ENCODE results near the gene AZIN2. TPM values are rescaled to one million over a fixed set of nuclear protein-coding genes. Genes with fewer than 3 reads are reported as not detected.
"Not testable (repeated sequence)": the region's sequence is repeated elsewhere in the genome, so short reads cannot be mapped to it uniquely, and the experiment has no call there.

AZIN2 gene
- total and polyA plus RNA-seq, 12 donors: 2.3 to 18.9 (median 10.7) TPM

DNA sequence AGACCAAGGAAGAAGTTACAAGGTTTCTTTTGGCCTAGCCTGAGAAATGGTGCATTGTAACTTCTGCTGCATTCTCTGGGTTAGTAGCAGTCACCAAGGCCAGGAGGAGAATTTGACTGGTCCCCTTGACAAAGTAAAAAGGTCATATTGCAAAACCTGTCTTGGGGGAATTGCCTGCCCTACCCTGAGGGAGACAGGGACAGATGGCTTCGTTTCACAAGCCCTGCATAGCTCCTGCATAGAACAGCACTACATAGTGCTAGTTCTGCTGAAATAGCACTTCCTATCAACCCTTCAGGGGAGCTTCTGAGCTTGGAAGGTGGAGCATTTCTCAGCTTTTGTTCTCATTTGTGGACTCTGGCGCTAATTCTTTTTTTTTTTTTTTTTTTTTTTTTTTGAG lies 23.9 kb upstream of the AZIN2 start:
- intact Hi-C loops (cut with DNase I): loop anchor here in 1 of 2 donors (5.0 kb wide), 1 partner anchor 125 kb away; no protein-coding TSS in a partner anchor
- peaks cover 0 to 5% of the 10 kb centered on the region in 2 donors for H3K4me1 ChIP-seq (replicated peaks in 1 of 2)
- WGBS, 4 donors: 75 to 93% (median 89%) methylated on average over 2 of the region's 2 CpGs
- no peaks in the 10 kb centered on the region for H3K27me3 ChIP-seq
- DNase-seq: no peak
- H3K9me3 ChIP-seq (replicated peaks in 1 of 3): no peaks in the 10 kb centered on the region
- H3K27ac ChIP-seq: no peak overlapping the region
- no peak overlapping the region for H3K4me3 ChIP-seq
- H3K36me3 ChIP-seq (replicated peaks in 1 of 2): no peaks in the 10 kb centered on the region
- no peak for TF ChIP-seq POLR2A (IDR thresholded peaks at IDR 0.05)

DNA sequence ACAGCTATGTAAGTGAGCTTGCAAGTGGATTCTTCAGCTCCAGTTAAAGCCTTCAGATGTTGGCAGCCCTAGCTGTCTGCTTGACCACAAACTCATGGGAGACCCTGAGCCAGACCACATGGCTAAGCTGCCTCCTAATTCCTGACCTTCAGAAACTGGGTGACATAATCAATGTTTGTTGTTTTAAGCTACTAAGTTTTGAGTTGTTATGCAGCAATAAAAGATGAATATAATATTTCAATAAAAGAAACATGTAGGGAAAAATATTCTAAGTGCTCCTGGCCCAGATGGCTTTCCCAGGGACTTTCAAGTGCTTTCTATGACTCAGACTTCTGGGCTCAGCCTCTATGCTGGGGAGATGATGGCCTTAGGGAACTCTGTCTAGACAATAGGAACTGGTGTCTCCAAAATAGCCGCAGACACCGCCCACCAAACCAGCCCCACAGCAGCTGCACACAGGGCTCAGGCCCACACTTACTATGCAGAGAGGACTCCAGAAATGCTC lies 20.3 kb upstream of the AZIN2 start:
- no peak for TF ChIP-seq POLR2A (IDR thresholded peaks at IDR 0.05)
- TF ChIP-seq, protein P1, sequence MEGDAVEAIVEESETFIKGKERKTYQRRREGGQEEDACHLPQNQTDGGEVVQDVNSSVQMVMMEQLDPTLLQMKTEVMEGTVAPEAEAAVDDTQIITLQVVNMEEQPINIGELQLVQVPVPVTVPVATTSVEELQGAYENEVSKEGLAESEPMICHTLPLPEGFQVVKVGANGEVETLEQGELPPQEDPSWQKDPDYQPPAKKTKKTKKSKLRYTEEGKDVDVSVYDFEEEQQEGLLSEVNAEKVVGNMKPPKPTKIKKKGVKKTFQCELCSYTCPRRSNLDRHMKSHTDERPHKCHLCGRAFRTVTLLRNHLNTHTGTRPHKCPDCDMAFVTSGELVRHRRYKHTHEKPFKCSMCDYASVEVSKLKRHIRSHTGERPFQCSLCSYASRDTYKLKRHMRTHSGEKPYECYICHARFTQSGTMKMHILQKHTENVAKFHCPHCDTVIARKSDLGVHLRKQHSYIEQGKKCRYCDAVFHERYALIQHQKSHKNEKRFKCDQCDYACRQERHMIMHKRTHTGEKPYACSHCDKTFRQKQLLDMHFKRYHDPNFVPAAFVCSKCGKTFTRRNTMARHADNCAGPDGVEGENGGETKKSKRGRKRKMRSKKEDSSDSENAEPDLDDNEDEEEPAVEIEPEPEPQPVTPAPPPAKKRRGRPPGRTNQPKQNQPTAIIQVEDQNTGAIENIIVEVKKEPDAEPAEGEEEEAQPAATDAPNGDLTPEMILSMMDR (IDR thresholded peaks at IDR 0.05): no peak
- H3K4me3 ChIP-seq: no peak overlapping the region
- peak in 3 of 7 donors; percentile 33 to 61 (median 41) for DNase-seq
- peaks cover 0 to 9% (median 0%) of the 10 kb centered on the region in 3 donors for H3K9me3 ChIP-seq (replicated peaks in 1 of 3)
- H3K27ac ChIP-seq: no peak overlapping the region
- intact Hi-C loops (cut with DNase I): no loop called here
- no peaks in the 10 kb centered on the region for H3K27me3 ChIP-seq
- no peaks in the 10 kb centered on the region for H3K36me3 ChIP-seq (replicated peaks in 1 of 2)
- 60 to 78% (median 70%) methylated on average over 2 of the region's 2 CpGs; no CpG with 5 or more reads in 1 of the 4 donors for whole genome bisulfite sequencing, 4 donors
- H3K4me1 ChIP-seq (replicated peaks in 1 of 2): no peaks in the 10 kb centered on the region

DNA sequence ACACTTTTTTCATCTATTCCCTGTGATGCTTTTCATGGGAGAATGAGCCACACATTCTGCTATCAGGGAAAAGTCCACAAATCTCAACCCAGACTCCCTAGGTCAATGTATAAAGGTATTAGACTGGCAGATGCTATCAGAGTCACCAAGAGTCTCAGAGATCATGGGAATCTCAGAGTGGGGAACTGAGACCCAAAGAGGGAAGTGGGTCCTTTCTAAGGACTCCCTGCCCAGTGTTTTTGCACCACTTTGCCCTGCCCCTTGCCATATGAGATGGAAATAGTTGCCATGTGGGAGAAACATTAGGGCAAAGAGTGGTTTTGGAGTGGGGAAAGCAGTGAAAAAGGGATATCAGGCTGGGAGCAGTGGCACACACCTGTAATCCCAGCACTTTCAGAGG lies 19.1 kb upstream of the AZIN2 start:
- H3K4me1 ChIP-seq (replicated peaks in 1 of 2): no peaks in the 10 kb centered on the region
- H3K27me3 ChIP-seq: no peaks in the 10 kb centered on the region
- no peak for TF ChIP-seq POLR2A (IDR thresholded peaks at IDR 0.05)
- TF ChIP-seq, protein P1 (IDR thresholded peaks at IDR 0.05): no peak
- H3K36me3 ChIP-seq (replicated peaks in 1 of 2): no peaks in the 10 kb centered on the region
- intact Hi-C loops (cut with DNase I): no loop called here
- DNase-seq: no peak
- no peak overlapping the region for H3K27ac ChIP-seq
- no peak overlapping the region for H3K4me3 ChIP-seq
- H3K9me3 ChIP-seq (replicated peaks in 1 of 3): peaks cover 0 to 9% (median 0%) of the 10 kb centered on the region in 3 donors

DNA sequence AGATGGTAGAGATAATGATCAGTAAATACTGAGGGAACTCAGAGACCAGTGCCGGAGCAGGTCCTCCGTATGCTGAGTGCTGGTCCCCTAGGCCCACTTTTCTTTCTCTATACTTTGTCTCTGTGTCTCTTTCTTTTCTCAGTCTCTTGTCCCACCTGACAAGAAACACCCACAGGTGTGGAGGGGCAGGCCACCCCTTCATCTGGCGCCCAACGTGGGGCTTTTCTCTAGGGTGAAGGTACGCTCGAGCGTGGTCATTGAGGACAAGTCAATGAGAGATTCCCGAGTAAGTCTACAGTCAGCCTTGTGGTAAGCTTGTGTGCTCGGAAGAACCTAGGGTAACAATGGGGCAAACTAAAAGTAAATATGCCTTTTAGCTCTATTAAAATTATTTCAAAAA lies 16.7 kb upstream of the AZIN2 start:
- H3K4me1 ChIP-seq (replicated peaks in 1 of 2); H3K27ac ChIP-seq; H3K4me3 ChIP-seq; DNase-seq; H3K9me3 ChIP-seq (replicated peaks in 1 of 3); intact Hi-C loops (cut with DNase I); H3K27me3 ChIP-seq; H3K36me3 ChIP-seq (replicated peaks in 1 of 2): not testable (repeated sequence)
- 86 to 88% (median 86%) methylated on average over 9 of the region's 9 CpGs for WGBS, 4 donors

DNA sequence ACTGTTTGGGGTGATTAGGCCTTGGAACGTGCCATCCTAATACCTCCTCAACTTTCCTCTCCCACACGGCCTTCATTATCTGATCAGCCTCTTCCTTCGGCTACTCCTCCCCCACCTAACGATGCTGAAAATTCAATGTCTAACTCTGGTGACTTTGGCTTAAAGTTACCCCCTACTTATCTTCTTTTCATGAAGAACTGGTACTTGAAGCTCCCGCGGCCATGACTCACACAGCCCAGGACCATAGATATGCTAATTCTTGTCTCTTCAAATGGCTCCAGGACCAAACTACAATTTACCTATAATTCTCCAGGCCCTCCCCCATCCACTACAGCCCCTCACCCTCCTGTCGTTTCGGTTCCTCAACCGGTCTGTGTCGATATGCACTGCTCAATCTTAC lies 15.7 kb upstream of the AZIN2 start:
- H3K4me3 ChIP-seq: no peak overlapping the region
- DNase-seq: no peak
- TF ChIP-seq, protein P1 (IDR thresholded peaks at IDR 0.05): no peak
- TF ChIP-seq POLR2A (IDR thresholded peaks at IDR 0.05): no peak
- H3K27ac ChIP-seq: no peak overlapping the region
- WGBS, 4 donors: 85 to 88% (median 88%) methylated on average over 10 of the region's 10 CpGs
- intact Hi-C loops (cut with DNase I): no loop called here
- H3K36me3 ChIP-seq (replicated peaks in 1 of 2): no peaks in the 10 kb centered on the region
- no peaks in the 10 kb centered on the region for H3K4me1 ChIP-seq (replicated peaks in 1 of 2)
- H3K9me3 ChIP-seq (replicated peaks in 1 of 3): peaks cover 0 to 9% (median 0%) of the 10 kb centered on the region in 3 donors
- no peaks in the 10 kb centered on the region for H3K27me3 ChIP-seq

DNA sequence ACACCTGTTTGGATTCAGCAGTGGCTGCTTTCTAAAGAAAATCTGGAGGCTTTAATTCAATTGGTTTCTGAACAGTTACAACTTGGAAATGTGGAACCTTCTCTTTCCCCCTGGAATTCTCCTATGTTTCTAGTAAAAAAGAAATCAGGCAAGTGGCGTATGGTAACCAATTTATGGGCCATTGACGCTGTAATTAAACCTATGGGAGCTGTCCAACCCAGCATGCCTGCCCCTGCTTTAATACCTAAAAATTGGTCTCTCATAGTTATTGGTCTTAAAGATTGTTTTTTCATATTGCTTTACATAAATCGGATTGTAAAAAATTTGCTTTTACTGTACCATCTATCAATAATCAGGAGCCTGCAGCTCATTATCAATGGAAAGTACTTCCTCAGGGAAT lies 14.5 kb upstream of the AZIN2 start:
- intact Hi-C loops (cut with DNase I); H3K4me3 ChIP-seq; H3K36me3 ChIP-seq (replicated peaks in 1 of 2); DNase-seq; H3K27me3 ChIP-seq; H3K27ac ChIP-seq; H3K9me3 ChIP-seq (replicated peaks in 1 of 3); H3K4me1 ChIP-seq (replicated peaks in 1 of 2): not testable (repeated sequence)
- 83 to 93% (median 88%) methylated on average over 3 of the region's 3 CpGs for WGBS, 4 donors

DNA sequence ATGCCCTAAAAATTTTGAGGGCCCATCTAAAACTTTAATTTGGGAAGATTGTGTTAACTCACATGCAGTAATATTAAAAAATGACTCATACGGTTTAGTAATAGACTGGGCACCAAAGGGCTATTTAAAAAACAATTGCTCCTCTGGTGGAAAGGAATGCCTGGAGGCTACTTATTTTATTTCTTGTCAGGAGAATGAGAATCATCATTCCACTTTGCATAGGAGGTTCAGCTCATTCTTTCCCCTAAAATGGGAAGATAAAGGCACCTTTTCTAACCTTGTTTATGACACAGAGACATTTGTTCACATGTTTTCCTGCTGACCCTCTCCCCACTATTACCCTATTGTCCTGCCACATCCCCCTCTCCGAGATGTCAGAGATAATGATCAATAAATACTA lies 12.8 kb upstream of the AZIN2 start:
- H3K36me3 ChIP-seq (replicated peaks in 1 of 2); H3K4me3 ChIP-seq; H3K4me1 ChIP-seq (replicated peaks in 1 of 2); H3K9me3 ChIP-seq (replicated peaks in 1 of 3); H3K27me3 ChIP-seq; intact Hi-C loops (cut with DNase I); H3K27ac ChIP-seq; DNase-seq: not testable (repeated sequence)
- 36 to 59% (median 38%) methylated on average over 2 of the region's 2 CpGs for WGBS, 4 donors

Data from adrenal gland (tissue), 12 donors.